ENCODE data around the gene FAT2. TPM values are rescaled to one million over a fixed set of nuclear protein-coding genes. Genes with fewer than 3 reads are reported as not detected.

Gene FAT2
- total RNA-seq, 6 experiments from 2014 or later: not detected

DNA sequence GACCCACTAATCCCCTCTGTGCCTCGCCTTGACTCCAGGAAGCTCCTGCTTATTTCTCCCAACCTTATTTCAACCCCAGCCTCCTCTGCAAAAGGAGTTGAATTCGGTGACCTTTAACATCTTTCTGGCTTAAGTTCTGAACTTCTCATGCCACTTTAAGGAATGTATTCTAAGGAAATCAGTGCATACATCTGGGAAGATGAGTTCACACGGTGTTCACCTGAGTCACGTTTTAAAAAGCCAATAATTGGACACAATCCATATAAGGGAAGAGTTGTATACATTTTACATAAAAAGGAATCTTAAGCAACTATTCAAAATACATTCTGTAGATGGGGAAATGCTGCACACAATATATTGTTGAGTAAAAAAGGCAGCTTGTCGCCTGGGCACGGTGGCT is 33.2 kb downstream of the FAT2 start:
- Histone ChIP-seq H3K36me3 (no peaks in the 10 kb centered on the region), H3K27ac (no peak overlapping the region), H3K4me1 (no peaks in the 10 kb centered on the region), H3K27me3 (no peaks in the 10 kb centered on the region), H3K9me3 (no peaks in the 10 kb centered on the region), H3K4me3 (no peak overlapping the region)
- ATAC-seq (no peak), DNase-seq (no peak)
- intact Hi-C loops (cut with DNase I): no loop called here
- WGBS (ENCODE audit: insufficient coverage, low coverage, low lambda C conversion rate, missing lambda C conversion rate): 59% methylated on average over 6 of the region's 6 CpGs
- TF ChIP-seq, protein P1, sequence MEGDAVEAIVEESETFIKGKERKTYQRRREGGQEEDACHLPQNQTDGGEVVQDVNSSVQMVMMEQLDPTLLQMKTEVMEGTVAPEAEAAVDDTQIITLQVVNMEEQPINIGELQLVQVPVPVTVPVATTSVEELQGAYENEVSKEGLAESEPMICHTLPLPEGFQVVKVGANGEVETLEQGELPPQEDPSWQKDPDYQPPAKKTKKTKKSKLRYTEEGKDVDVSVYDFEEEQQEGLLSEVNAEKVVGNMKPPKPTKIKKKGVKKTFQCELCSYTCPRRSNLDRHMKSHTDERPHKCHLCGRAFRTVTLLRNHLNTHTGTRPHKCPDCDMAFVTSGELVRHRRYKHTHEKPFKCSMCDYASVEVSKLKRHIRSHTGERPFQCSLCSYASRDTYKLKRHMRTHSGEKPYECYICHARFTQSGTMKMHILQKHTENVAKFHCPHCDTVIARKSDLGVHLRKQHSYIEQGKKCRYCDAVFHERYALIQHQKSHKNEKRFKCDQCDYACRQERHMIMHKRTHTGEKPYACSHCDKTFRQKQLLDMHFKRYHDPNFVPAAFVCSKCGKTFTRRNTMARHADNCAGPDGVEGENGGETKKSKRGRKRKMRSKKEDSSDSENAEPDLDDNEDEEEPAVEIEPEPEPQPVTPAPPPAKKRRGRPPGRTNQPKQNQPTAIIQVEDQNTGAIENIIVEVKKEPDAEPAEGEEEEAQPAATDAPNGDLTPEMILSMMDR (IDR thresholded peaks at IDR 0.05): no peak
- TF ChIP-seq POLR2A (IDR thresholded peaks at IDR 0.05): no peak

DNA sequence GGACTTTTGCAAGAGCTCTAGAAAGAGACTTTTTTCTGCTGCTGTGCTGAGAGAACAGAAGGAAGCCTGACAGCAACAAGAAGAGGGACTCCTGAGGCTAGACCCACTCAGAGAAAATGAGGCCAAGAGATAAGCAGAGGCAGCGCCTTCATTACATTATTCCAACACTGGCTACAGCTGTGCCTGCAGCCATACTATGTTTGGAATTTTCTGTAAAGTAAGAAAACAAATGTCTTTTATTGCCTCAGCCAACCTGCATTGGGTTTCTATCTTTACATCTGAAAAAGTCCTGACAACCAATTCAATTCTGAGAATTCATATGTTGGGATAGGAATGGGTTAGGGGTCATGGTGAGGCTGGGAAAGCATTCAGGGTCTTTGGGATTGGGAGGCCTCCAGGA is 33.7 kb downstream of the FAT2 start:
- WGBS (ENCODE audit: insufficient coverage, low coverage, low lambda C conversion rate, missing lambda C conversion rate): 89% methylated on average over 1 of the region's 1 CpG
- no peak for ATAC-seq

DNA sequence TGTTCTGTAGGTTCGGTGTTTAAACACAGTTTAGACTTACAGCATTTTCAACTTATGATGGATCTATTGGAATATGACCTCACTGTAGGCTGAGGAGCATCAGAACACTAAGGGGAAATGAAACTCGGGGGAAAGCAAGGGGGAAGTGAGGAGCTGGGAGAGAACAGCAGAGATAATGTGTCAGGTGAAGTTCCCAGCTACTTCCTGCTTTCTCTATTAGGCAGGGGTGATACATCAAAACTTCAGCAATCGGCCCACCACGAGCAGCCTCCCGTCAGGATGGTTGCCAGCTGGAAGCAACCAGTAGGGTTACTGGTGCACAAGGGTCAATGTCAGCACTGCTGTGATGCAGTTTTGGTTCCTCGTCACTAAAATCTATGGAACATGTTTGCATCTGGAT is 34.3 kb downstream of the FAT2 start:
- 46% methylated on average over 5 of the region's 6 CpGs for WGBS (ENCODE audit: insufficient coverage, low coverage, low lambda C conversion rate, missing lambda C conversion rate)
- H3K4me1 ChIP-seq: no peaks in the 10 kb centered on the region
- H3K4me3 ChIP-seq: no peak overlapping the region
- H3K27ac ChIP-seq: no peak overlapping the region
- intact Hi-C loops (cut with DNase I): no loop called here
- H3K9me3 ChIP-seq: no peaks in the 10 kb centered on the region
- TF ChIP-seq, protein P1 (IDR thresholded peaks at IDR 0.05): no peak
- no peak for TF ChIP-seq POLR2A (IDR thresholded peaks at IDR 0.05)
- no peaks in the 10 kb centered on the region for H3K36me3 ChIP-seq
- ATAC-seq: peak in 2 of 4 donors; percentile 35 to 46
- no peaks in the 10 kb centered on the region for H3K27me3 ChIP-seq
- no peak for DNase-seq

More for the DNA sequence above, 33.7 kb downstream of the FAT2 start:
- H3K4me3 ChIP-seq: no peak overlapping the region
- TF ChIP-seq, protein P1 (IDR thresholded peaks at IDR 0.05): no peak
- TF ChIP-seq POLR2A (IDR thresholded peaks at IDR 0.05): no peak
- no peaks in the 10 kb centered on the region for H3K36me3 ChIP-seq
- H3K9me3 ChIP-seq: no peaks in the 10 kb centered on the region
- no peaks in the 10 kb centered on the region for H3K4me1 ChIP-seq
- no peak overlapping the region for H3K27ac ChIP-seq
- DNase-seq: no peak
- no peaks in the 10 kb centered on the region for H3K27me3 ChIP-seq
- intact Hi-C loops (cut with DNase I): no loop called here

DNA sequence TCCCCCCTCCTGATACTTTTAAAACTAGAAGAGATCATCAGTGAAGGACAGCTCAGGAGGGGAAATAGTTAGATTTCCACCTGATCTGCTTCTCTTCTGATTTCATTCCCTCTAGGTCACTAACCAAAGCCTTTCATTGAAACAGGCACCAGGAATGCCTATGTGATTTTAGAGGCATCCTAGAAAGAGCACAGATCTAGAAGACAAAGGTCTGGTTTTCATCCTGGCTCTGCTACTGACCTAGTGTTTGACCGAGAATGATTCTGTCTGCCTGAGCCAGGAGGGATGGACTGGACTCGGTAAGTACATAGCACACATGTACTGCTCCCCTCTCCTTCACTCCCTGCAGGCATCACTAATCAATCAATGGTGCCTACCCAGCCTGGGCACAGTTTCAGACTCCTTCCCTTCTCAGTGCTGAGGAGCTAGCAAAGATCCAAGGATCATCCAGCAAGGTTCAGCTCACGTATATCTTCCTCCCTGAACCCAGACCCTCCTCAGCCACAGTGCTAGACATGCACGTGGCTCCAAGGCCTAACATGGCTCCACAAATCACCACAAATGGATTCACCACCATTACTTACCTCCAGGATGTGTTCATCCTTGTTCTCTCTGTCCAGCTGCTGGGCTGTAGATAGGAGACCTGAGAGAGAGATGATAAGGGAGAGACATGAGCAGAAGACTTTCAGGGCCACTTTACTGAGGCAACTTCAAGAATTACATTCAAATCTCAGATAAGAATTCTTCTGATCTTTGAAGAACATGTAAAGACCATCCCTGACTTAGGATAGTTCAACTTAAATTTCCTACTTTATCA is 35.2 kb downstream of the FAT2 start:
- no peak overlapping the region for H3K27ac ChIP-seq
- no peak for DNase-seq
- H3K27me3 ChIP-seq: no peaks in the 10 kb centered on the region
- no peaks in the 10 kb centered on the region for H3K9me3 ChIP-seq
- H3K4me3 ChIP-seq: no peak overlapping the region
- TF ChIP-seq, protein P1 (IDR thresholded peaks at IDR 0.05): no peak
- TF ChIP-seq POLR2A (IDR thresholded peaks at IDR 0.05): no peak
- no peaks in the 10 kb centered on the region for H3K4me1 ChIP-seq
- ATAC-seq: no peak
- no peaks in the 10 kb centered on the region for H3K36me3 ChIP-seq
- intact Hi-C loops (cut with DNase I): no loop called here
- WGBS (ENCODE audit: insufficient coverage, low coverage, low lambda C conversion rate, missing lambda C conversion rate): 69% methylated on average over 3 of the region's 4 CpGs

All from right lobe of liver (tissue), 6 donors.